ENCODE results near the gene HOXB5.

HOXB5 gene

GRCh38 chr17:48615047-48615962, 21.7 kb upstream of the HOXB5 start, which contains the start of gene HOXB8:
HOXB8 (minus strand) TSS chr17:48615292; CDS start chr17:48614704, 588 bp downstream.
- DNase-seq = no peak

- DNase-seq = no peak
Measured at GRCh38 chr17:48613862-48614694, 20.5 kb upstream of the HOXB5 start.

- peak; percentile 25 for DNase-seq
Measured at GRCh38 chr17:48612854-48613691, 19.5 kb upstream of the HOXB5 start.

- DNase-seq = no peak
Measured at GRCh38 chr17:48612456-48612853, 18.9 kb upstream of the HOXB5 start.

- DNase-seq = peak; percentile 51
Measured at GRCh38 chr17:48611681-48612455, 18.3 kb upstream of the HOXB5 start.

GRCh38 chr17:48611213-48611612, 17.6 kb upstream of the HOXB5 start:
- DNase-seq = no peak

GRCh38 chr17:48610282-48611211, 17.0 kb upstream of the HOXB5 start, which contains the start of gene HOXB7:
HOXB7 (minus strand) TSS chr17:48611017; CDS start chr17:48610918, 99 bp downstream.
- DNase-seq = peak; percentile 47

GRCh38 chr17:48609759-48610281, 16.2 kb upstream of the HOXB5 start:
- no peak for DNase-seq

- no peak for DNase-seq
Measured at GRCh38 chr17:48609033-48609432, 15.5 kb upstream of the HOXB5 start.

- DNase-seq = no peak
Measured at GRCh38 chr17:48608494-48608834, 14.9 kb upstream of the HOXB5 start.

- no peak for DNase-seq
Measured at GRCh38 chr17:48606892-48607614, 13.5 kb upstream of the HOXB5 start.

GRCh38 chr17:48605991-48606891, 12.7 kb upstream of the HOXB5 start:
- no peak for DNase-seq

- no peak for DNase-seq
Measured at GRCh38 chr17:48605409-48605919, 11.9 kb upstream of the HOXB5 start.

GRCh38 chr17:48604770-48605329, 11.3 kb upstream of the HOXB5 start, which contains the start of gene HOXB6:
HOXB6 (minus strand) TSS chr17:48604986; CDS start chr17:48598150, 6,836 bp downstream.
- DNase-seq = no peak

GRCh38 chr17:48603959-48604769, 10.6 kb upstream of the HOXB5 start:
- no peak for DNase-seq

- DNase-seq = no peak
Measured at GRCh38 chr17:48601539-48602425, 8.2 kb upstream of the HOXB5 start.

All from DMS79 (cell line).